ENCODE results near the gene ARL2BP.

The ARL2BP gene

GRCh38 chr16:57235128-57236021 is 9.7 kb upstream of the ARL2BP start:
- DNase-seq (ENCODE audit: low spot score): no peak

- no peak for DNase-seq (ENCODE audit: low spot score)
Measured at GRCh38 chr16:57236022-57236350, 9.1 kb upstream of the ARL2BP start.

GRCh38 chr16:57238682-57239081 is 6.4 kb upstream of the ARL2BP start:
- DNase-seq (ENCODE audit: low spot score): no peak

- no peak for DNase-seq (ENCODE audit: low spot score)
Measured at GRCh38 chr16:57239107-57239506, 6.0 kb upstream of the ARL2BP start.

- no peak for DNase-seq (ENCODE audit: low spot score)
Measured at GRCh38 chr16:57240851-57241250, 4.2 kb upstream of the ARL2BP start.

GRCh38 chr16:57242650-57243049 is 2.4 kb upstream of the ARL2BP start:
- no peak for DNase-seq (ENCODE audit: low spot score)

GRCh38 chr16:57244463-57244766 is 644 bp upstream of the ARL2BP start:
- no peak for DNase-seq (ENCODE audit: low spot score)

- DNase-seq (ENCODE audit: low spot score): peak; percentile 69
Measured at GRCh38 chr16:57245472-57246113, 534 bp downstream of the ARL2BP start.

GRCh38 chr16:57251352-57251751 is 6.3 kb downstream of the ARL2BP start:
- no peak for DNase-seq (ENCODE audit: low spot score)

GRCh38 chr16:57252148-57252721 is 7.2 kb downstream of the ARL2BP start:
- DNase-seq (ENCODE audit: low spot score): no peak

- DNase-seq (ENCODE audit: low spot score): no peak
Measured at GRCh38 chr16:57253466-57253865, 8.4 kb downstream of the ARL2BP start.

- DNase-seq (ENCODE audit: low spot score): no peak
Measured at GRCh38 chr16:57255686-57256415, 10.8 kb downstream of the ARL2BP start.

- no peak for DNase-seq (ENCODE audit: low spot score)
Measured at GRCh38 chr16:57256601-57257395, 11.7 kb downstream of the ARL2BP start.

- no peak for DNase-seq (ENCODE audit: low spot score)
Measured at GRCh38 chr16:57257455-57258070, 12.5 kb downstream of the ARL2BP start.

GRCh38 chr16:57258226-57258909 is 13.3 kb downstream of the ARL2BP start:
- DNase-seq (ENCODE audit: low spot score): no peak

GRCh38 chr16:57258910-57259475 is 13.9 kb downstream of the ARL2BP start:
- no peak for DNase-seq (ENCODE audit: low spot score)

- no peak for DNase-seq (ENCODE audit: low spot score)
Measured at GRCh38 chr16:57260294-57260929, 15.4 kb downstream of the ARL2BP start.

- DNase-seq (ENCODE audit: low spot score): no peak
Measured at GRCh38 chr16:57261806-57262205, 16.7 kb downstream of the ARL2BP start.

- DNase-seq (ENCODE audit: low spot score): no peak
Measured at GRCh38 chr16:57262841-57263540, 17.9 kb downstream of the ARL2BP start.

Data from D341Med (cell line).